K562 (cell line): ENCODE data around the gene BTAF1. TPM values are rescaled to one million over a fixed set of nuclear protein-coding genes. Genes with fewer than 3 reads are reported as not detected.

Experiments
- ATAC-seq: fragments of 200-7000 bp; cut with Tn5 transposase; 3 replicates; pipeline ENCODE4 v1.9.1; 2020; ENCODE audit warnings: moderate library complexity
- BruUV-seq: library from RNA; stranded (reverse); fragments of 400-500 nt; replicated peaks from 2 replicates; lab custom pipeline; 2021; lab: Mats Ljungman, UMichigan
- CTCF ChIA-PET: fragments of 300-600 bp; formaldehyde crosslinking; extraction: SDS; loops from one replicate; lab custom pipeline; 2021; ENCODE audit warnings: low intra/inter-chr PET ratio; lab: Yijun Ruan, JAX
- POLR2A ChIA-PET: fragments of 300-600, 350-650 bp; sonication (Branson Sonifier 250); formaldehyde crosslinking; extraction: SDS; loops from one replicate; lab custom pipeline; 2021; ENCODE audit warnings: antibody characterized with exemption, inconsistent platforms; lab: Yijun Ruan, JAX
- DNase-seq, 4 experiments: peaks; one replicate each; pipeline versions ENCODE4 v3.0.0 to v3.0.0-alpha.2; 2011 to 2018; ENCODE audit warnings: low spot score in 3 of 4, mixed read lengths in 3 of 4; ENCODE audit errors: extremely low read depth in 1 of 4
- FAIRE-seq: peaks from 2 replicates; lab custom pipeline; 2011; peaks lifted over from hg19 to GRCh38; lab: Jason Lieb, UNC
- H2AFZ ChIP-seq: 2 replicates; pipeline ENCODE4 v1.6.0; 2011; ENCODE audit warnings: low read depth, low read length, control low read depth, inconsistent platforms
- H3K27ac ChIP-seq: fragments of 200-600 bp; 3 replicates; pipeline ENCODE4 v1.8.0; 2011; ENCODE audit warnings: low read depth, mild to moderate bottlenecking, control low read depth, inconsistent platforms, low read length, moderate library complexity, mixed read lengths; ENCODE audit errors: extremely low read depth
- H3K27me3 ChIP-seq, 2 experiments: fragments of 300-600 bp in 1 of 2; 2 replicates in 1 of 2; 3 replicates in 1 of 2; pipeline versions ENCODE4 v1.6.0 to v1.8.0; 2011; ENCODE audit warnings: inconsistent platforms in 2 of 2, low read length in 2 of 2, mild to moderate bottlenecking in 1 of 2, mixed read lengths in 1 of 2, moderate library complexity in 1 of 2; ENCODE audit not compliant: control insufficient read depth in 2 of 2, insufficient read depth in 2 of 2
- H3K36me3 ChIP-seq: fragments of 300-600 bp; 3 replicates; pipeline ENCODE4 v1.8.0; 2011; ENCODE audit warnings: mild to moderate bottlenecking, low read length, inconsistent platforms; ENCODE audit not compliant: control insufficient read depth, insufficient read depth
- H3K4me1 ChIP-seq, 2 experiments: fragments of 200-600 bp in 1 of 2; replicated peaks in 1 of 2; 2 replicates in 1 of 2; 3 replicates in 1 of 2; pipeline versions ENCODE4 v1.5.1 to v1.8.0; 2011; ENCODE audit warnings: inconsistent platforms in 2 of 2, low read length in 2 of 2, mild to moderate bottlenecking in 1 of 2, mixed read lengths in 1 of 2, moderate library complexity in 1 of 2; ENCODE audit not compliant: control insufficient read depth in 2 of 2, insufficient read depth in 2 of 2
- H3K4me2 ChIP-seq: 2 replicates; pipeline ENCODE4 v1.6.1; 2011; ENCODE audit warnings: low read length, control low read depth, inconsistent platforms, mixed read lengths; ENCODE audit not compliant: insufficient read depth
- H3K4me3 ChIP-seq: fragments of 200-600 bp; sonication (generic), shearing (Covaris generic); 2 replicates; pipeline ENCODE4 v1.5.1; 2016; ENCODE audit warnings: control low read depth, inconsistent platforms
- H3K79me2 ChIP-seq: fragments of 200-600 bp; 3 replicates; pipeline ENCODE4 v1.8.0; 2011; ENCODE audit warnings: low read length, inconsistent platforms; ENCODE audit not compliant: control insufficient read depth, insufficient read depth
- H3K9ac ChIP-seq, 2 experiments: 2 replicates each; pipeline versions ENCODE4 v1.6.0 to v1.6.1; 2011; ENCODE audit warnings: low read depth in 2 of 2, low read length in 2 of 2, control low read depth in 1 of 2, inconsistent platforms in 1 of 2, mild to moderate bottlenecking in 1 of 2, mixed read lengths in 1 of 2; ENCODE audit not compliant: insufficient read depth in 1 of 2
- H3K9me1 ChIP-seq: one replicate; pipeline ENCODE4 v1.6.0; 2011; ENCODE audit warnings: inconsistent platforms, mild to moderate bottlenecking, low read length, moderate library complexity; ENCODE audit not compliant: control insufficient read depth, insufficient read depth
- H3K9me3 ChIP-seq: replicated peaks from 2 replicates; pipeline ENCODE4 v1.5.1; 2011; ENCODE audit warnings: low read depth, low read length, inconsistent platforms; ENCODE audit not compliant: control insufficient read depth, insufficient read depth
- H4K20me1 ChIP-seq: replicated peaks from 2 replicates; pipeline ENCODE4 v1.6.1; 2011; ENCODE audit warnings: low read length, inconsistent platforms, mixed read lengths; ENCODE audit not compliant: control insufficient read depth, insufficient read depth
- HDAC2 ChIP-seq: fragments of 450-650 bp; IDR thresholded peaks from 2 replicates; pipeline ENCODE4 v1.6.1; 2016; ENCODE audit warnings: mild to moderate bottlenecking
- KHSRP ChIP-seq: fragments of 450-650 bp; IDR thresholded peaks from 2 replicates; pipeline ENCODE4 v1.6.1; 2017
- RREB1 ChIP-seq: fragments of 250-450 bp; sonication (Bioruptor Pico); IDR thresholded peaks from 2 replicates; pipeline ENCODE4 v1.4.0; 2020
- TEAD1 ChIP-seq, 2 experiments: fragments of 450-650 bp in 1 of 2; sonication (generic) in 1 of 2; formaldehyde crosslinking; IDR thresholded peaks; 2 replicates each; pipeline versions ENCODE4 v1.4.0 to v1.8.0; 2020 to 2022; ENCODE audit warnings: mild to moderate bottlenecking in 2 of 2, missing genetic modification reagents in 1 of 2
- ZNF133 ChIP-seq: fragments of 250-450 bp; sonication (Bioruptor Pico); IDR thresholded peaks from 2 replicates; pipeline ENCODE4 v1.4.0; 2020; ENCODE audit warnings: mild to moderate bottlenecking
- ZNF197 ChIP-seq: fragments of 200-800 bp; sonication (Bioruptor generic); IDR thresholded peaks from 2 replicates; pipeline ENCODE4 v1.6.1; 2016; ENCODE audit warnings: low read depth, missing genetic modification characterization, missing compliant biosample characterization
- ZNF277 ChIP-seq: fragments of 250-450 bp; sonication (Bioruptor Pico); IDR thresholded peaks from 2 replicates; pipeline ENCODE4 v1.8.0; 2022; ENCODE audit warnings: inconsistent platforms, mild to moderate bottlenecking, moderate library complexity, borderline replicate concordance
- WGBS: fragments of 100-300 bp; shearing (Covaris generic); methylation state at CpG from one replicate; pipeline ENCODE4 v1.1.6; 2016; ENCODE audit warnings: low coverage, mixed read lengths; ENCODE audit not compliant: insufficient coverage; ENCODE audit errors: missing lambda C conversion rate; 5-methylcytosine and 5-hydroxymethylcytosine counted together
- in situ Hi-C: fragments of 300-500 bp; cut with MboI; formaldehyde crosslinking; loops from 4 replicates; pipeline ENCODE4 v1.15.0; 2018; ENCODE audit warnings: inconsistent platforms, mixed read lengths
- intact Hi-C: fragments of 100-400 bp; cut with micrococcal nuclease; formaldehyde crosslinking; loops from 2 replicates; pipeline ENCODE4 v1.14.2; 2022
- polyA plus RNA-seq, 8 experiments: library from polyadenylated mRNA; depleted of rRNA in 4 of 8; stranded (reverse) in 5 of 8; unstranded in 3 of 8; fragments of >200 nt; fragmentation: Nextera tagmentation in 2 of 8; fragmentation: Illumina TruSeq in 1 of 8; extraction: Ambion mirVana in 2 of 8; extraction: Trizol in 1 of 8; gene quantifications; 2 replicates each; pipeline versions ENCODE4 v1.2.1 to v1.2.3, GENCODE V29; 2011 to 2014; ENCODE audit warnings: inconsistent platforms in 1 of 8, missing spikeins in 1 of 8
- total RNA-seq, 7 experiments: library from RNA; depleted of rRNA in 6 of 7; stranded (reverse); fragments of >200 nt in 6 of 7; fragmentation: Illumina TruSeq in 2 of 7; extraction: Trizol in 2 of 7; gene quantifications; 2 replicates each; pipeline versions ENCODE4 v1.2.1 to v1.2.3, GENCODE V29; 2011 to 2021; ENCODE audit warnings: low replicate concordance in 1 of 7
- TF ChIP-seq, protein P1 (sequence below): sonication (generic); formaldehyde crosslinking; IDR thresholded peaks from 2 replicates; pipeline ENCODE4 v1.8.0; 2022; ENCODE audit warnings: mild to moderate bottlenecking, missing genetic modification reagents, borderline replicate concordance

The BTAF1 gene
- total and polyA plus RNA-seq, 9 of the 15 experiments (the other 6 are each of a cell fraction or from before 2014, with no cell fraction given): 6.6 to 70.7 (median 30.5) TPM

- FAIRE-seq: no peak
- ChIA-PET CTCF (no interaction called here), POLR2A (interaction anchor here (1.0 kb wide), 1 partner anchor 29 kb away, joined by 3 read pairs; no protein-coding TSS in a partner anchor)
- no peak overlapping the region for H3K9ac ChIP-seq
- WGBS: 85% methylated on average over 2 of the region's 2 CpGs
- no peak overlapping the region for H3K27ac ChIP-seq
- H3K79me2 ChIP-seq: no peaks in the 10 kb centered on the region; the same call in 2 of the 3 replicates
- in situ Hi-C loops: no loop called here
- no peaks in the 10 kb centered on the region for H3K9me1 ChIP-seq
- TF ChIP-seq HDAC2 (no peak), KHSRP (no peak), ZNF197 (CRISPR knock-in tag) (no peak), ZNF133 (CRISPR knock-in tag) (no peak), RREB1 (CRISPR knock-in tag) (no peak), ZNF277 (no peak), TEAD1 (CRISPR knock-in tag; IDR thresholded peaks at IDR 0.05) (no peak)
- TF ChIP-seq, protein P1, sequence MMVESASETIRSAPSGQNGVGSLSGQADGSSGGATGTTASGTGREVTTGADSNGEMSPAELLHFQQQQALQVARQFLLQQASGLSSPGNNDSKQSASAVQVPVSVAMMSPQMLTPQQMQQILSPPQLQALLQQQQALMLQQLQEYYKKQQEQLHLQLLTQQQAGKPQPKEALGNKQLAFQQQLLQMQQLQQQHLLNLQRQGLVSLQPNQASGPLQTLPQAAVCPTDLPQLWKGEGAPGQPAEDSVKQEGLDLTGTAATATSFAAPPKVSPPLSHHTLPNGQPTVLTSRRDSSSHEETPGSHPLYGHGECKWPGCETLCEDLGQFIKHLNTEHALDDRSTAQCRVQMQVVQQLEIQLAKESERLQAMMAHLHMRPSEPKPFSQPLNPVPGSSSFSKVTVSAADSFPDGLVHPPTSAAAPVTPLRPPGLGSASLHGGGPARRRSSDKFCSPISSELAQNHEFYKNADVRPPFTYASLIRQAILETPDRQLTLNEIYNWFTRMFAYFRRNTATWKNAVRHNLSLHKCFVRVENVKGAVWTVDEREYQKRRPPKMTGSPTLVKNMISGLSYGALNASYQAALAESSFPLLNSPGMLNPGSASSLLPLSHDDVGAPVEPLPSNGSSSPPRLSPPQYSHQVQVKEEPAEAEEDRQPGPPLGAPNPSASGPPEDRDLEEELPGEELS: no peak
- TF ChIP-seq, all 486 proteins: peak for 0
- H3K36me3 ChIP-seq: peaks cover 72% of the 10 kb centered on the region; the same call in 2 of the 3 replicates
- DNase-seq (no peak), ATAC-seq (no peak)
- no peak overlapping the region for H3K4me3 ChIP-seq
- no peaks in the 10 kb centered on the region for H3K4me1 ChIP-seq
- no peaks in the 10 kb centered on the region for H3K27me3 ChIP-seq
- no TSS peak for BruUV-seq
- H4K20me1 ChIP-seq: no peaks in the 10 kb centered on the region
- intact Hi-C loops: no loop called here
- no peak overlapping the region for H3K4me2 ChIP-seq
- no peaks in the 10 kb centered on the region for H3K9me3 ChIP-seq
- H2AFZ ChIP-seq: no peak overlapping the region
Observed at GRCh38 chr10:91953600-91954160, 30.1 kb downstream of the BTAF1 start.
